K562 (cell line): ENCODE data around the gene APOM. TPM values are rescaled to one million over a fixed set of nuclear protein-coding genes. Genes with fewer than 3 reads are reported as not detected.

Experiments used
- AFF4 ChIP-seq: sonication (generic); formaldehyde crosslinking; IDR thresholded peaks from 2 replicates; pipeline ENCODE4 v1.8.0; 2023; ENCODE audit warnings: mild to moderate bottlenecking, missing genetic modification reagents
- CHAMP1 ChIP-seq: fragments of 450-650 bp; IDR thresholded peaks from 2 replicates; pipeline ENCODE4 v1.6.1; 2016; ENCODE audit warnings: mild to moderate bottlenecking
- HMGN3 ChIP-seq: IDR thresholded peaks from 2 replicates; pipeline ENCODE4 v1.6.1; 2011; ENCODE audit warnings: borderline replicate concordance, low read depth, mild to moderate bottlenecking, mixed read lengths, low read length; ENCODE audit not compliant: insufficient read length; ENCODE audit errors: extremely low read depth
- MLLT1 ChIP-seq, 2 experiments: fragments of 450-650 bp; IDR thresholded peaks; 2 replicates each; pipeline ENCODE4 v1.6.1; 2016
- NONO ChIP-seq, 2 experiments: fragments of 200-400 bp in 1 of 2; fragments of 450-650 bp in 1 of 2; formaldehyde crosslinking in 1 of 2; IDR thresholded peaks; 2 replicates each; pipeline ENCODE4 v1.6.1; 2017; ENCODE audit warnings: low read depth in 2 of 2, mild to moderate bottlenecking in 2 of 2, moderate library complexity in 2 of 2, low read length in 1 of 2
- RBM14 ChIP-seq: fragments of 200-400 bp; formaldehyde crosslinking; IDR thresholded peaks from 2 replicates; pipeline ENCODE4 v1.6.1; 2018; ENCODE audit warnings: low read depth, mild to moderate bottlenecking, low read length, moderate library complexity, borderline replicate concordance; ENCODE audit not compliant: insufficient read depth
- RREB1 ChIP-seq: fragments of 250-450 bp; sonication (Bioruptor Pico); IDR thresholded peaks from 2 replicates; pipeline ENCODE4 v1.4.0; 2020
- SAP30 ChIP-seq: fragments of 200-600 bp; sonication (generic); IDR thresholded peaks from 2 replicates; pipeline ENCODE4 v1.6.1; 2012; ENCODE audit warnings: borderline replicate concordance, low read depth, mild to moderate bottlenecking, moderate library complexity, low read length, control low read depth, inconsistent platforms; ENCODE audit not compliant: insufficient read depth, poor library complexity, severe bottlenecking
- TAF1 ChIP-seq: IDR thresholded peaks from 2 replicates; pipeline ENCODE4 v1.6.1; 2011; ENCODE audit warnings: mild to moderate bottlenecking, low read length, moderate library complexity; ENCODE audit not compliant: insufficient read depth, control insufficient read depth, severe bottlenecking; ENCODE audit errors: extremely low read depth
- ZBTB17 ChIP-seq: fragments of 450-650 bp; formaldehyde crosslinking; IDR thresholded peaks from 2 replicates; pipeline ENCODE4 v1.4.0; 2020; ENCODE audit warnings: mild to moderate bottlenecking
- ZNF431 ChIP-seq: sonication (generic); formaldehyde crosslinking; IDR thresholded peaks from 2 replicates; pipeline ENCODE4 v1.8.0; 2022; ENCODE audit warnings: mild to moderate bottlenecking, missing genetic modification reagents
- ZNF778 ChIP-seq: fragments of 450-650 bp; formaldehyde crosslinking; IDR thresholded peaks from 2 replicates; pipeline ENCODE4 v1.4.0; 2020; ENCODE audit warnings: mild to moderate bottlenecking, moderate library complexity
- polyA plus RNA-seq, 8 experiments: library from polyadenylated mRNA; depleted of rRNA in 4 of 8; stranded (reverse) in 5 of 8; unstranded in 3 of 8; fragments of >200 nt; fragmentation: Nextera tagmentation in 2 of 8; fragmentation: Illumina TruSeq in 1 of 8; extraction: Ambion mirVana in 2 of 8; extraction: Trizol in 1 of 8; gene quantifications; 2 replicates each; pipeline versions ENCODE4 v1.2.1 to v1.2.3, GENCODE V29; 2011 to 2014; ENCODE audit warnings: inconsistent platforms in 1 of 8, missing spikeins in 1 of 8
- total RNA-seq, 7 experiments: library from RNA; depleted of rRNA in 6 of 7; stranded (reverse); fragments of >200 nt in 6 of 7; fragmentation: Illumina TruSeq in 2 of 7; extraction: Trizol in 2 of 7; gene quantifications; 2 replicates each; pipeline versions ENCODE4 v1.2.1 to v1.2.3, GENCODE V29; 2011 to 2021; ENCODE audit warnings: low replicate concordance in 1 of 7

APOM gene
- total and polyA plus RNA-seq, 9 of the 15 experiments (the other 6 are each of a cell fraction or from before 2014, with no cell fraction given) = 5.7 to 24.3 (median 10.4) TPM

GRCh38 chr6:31621320-31621939 is 34.3 kb upstream of the APOM start (continued):
- TF ChIP-seq RREB1 (CRISPR knock-in tag) (no peak), AFF4 (CRISPR knock-in tag) (no peak), MLLT1 (IDR thresholded peaks at IDR 0.05) (peak; percentile 92 to 95), TAF1 (no peak), ZNF778 (CRISPR knock-in tag) (no peak), NONO (IDR thresholded peaks at IDR 0.05; ENCODE audit: low read depth in 2 of 2, low read length in 1 of 2) (no peak), CHAMP1 (no peak), SAP30 (peak; percentile 50), ZNF431 (CRISPR knock-in tag) (no peak; the same call in 1 of the 2 replicates), HMGN3 (no peak), ZBTB17 (CRISPR knock-in tag) (no peak), RBM14 (no peak)
